UCSD-AML1 (cell line): Measurements from ENCODE around the gene ITPKC.
"Not testable (repeated sequence)": the region's sequence is repeated elsewhere in the genome, so short reads cannot be mapped to it uniquely, and the experiment has no call there.

ENCODE experiments used
- DNase-seq: peaks from one replicate; lab custom pipeline; 2025; ENCODE audit not compliant: unreplicated experiment; lab: John Stamatoyannopoulos, UW

Gene ITPKC

DNA sequence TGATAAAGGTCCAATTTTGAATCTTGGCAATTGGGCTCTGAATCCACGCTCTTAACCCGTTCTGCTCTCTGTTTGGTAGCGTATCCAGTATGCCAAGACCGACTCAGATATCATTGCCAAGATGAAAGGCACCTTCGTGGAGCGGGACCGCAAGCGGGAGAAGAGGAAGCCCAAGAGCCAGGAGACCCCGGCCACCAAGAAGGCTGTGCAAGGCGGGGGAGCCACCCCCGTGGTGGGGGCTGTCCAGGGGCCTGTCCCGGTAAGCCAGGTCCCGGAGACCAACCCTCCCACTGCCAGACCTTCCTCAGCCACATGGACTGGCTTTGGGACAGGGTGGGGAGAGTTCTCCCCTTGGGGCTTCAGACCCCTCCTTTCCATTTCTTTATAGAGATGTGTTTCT, 42.4 kb downstream of the ITPKC start:
- DNase-seq = no peak

DNA sequence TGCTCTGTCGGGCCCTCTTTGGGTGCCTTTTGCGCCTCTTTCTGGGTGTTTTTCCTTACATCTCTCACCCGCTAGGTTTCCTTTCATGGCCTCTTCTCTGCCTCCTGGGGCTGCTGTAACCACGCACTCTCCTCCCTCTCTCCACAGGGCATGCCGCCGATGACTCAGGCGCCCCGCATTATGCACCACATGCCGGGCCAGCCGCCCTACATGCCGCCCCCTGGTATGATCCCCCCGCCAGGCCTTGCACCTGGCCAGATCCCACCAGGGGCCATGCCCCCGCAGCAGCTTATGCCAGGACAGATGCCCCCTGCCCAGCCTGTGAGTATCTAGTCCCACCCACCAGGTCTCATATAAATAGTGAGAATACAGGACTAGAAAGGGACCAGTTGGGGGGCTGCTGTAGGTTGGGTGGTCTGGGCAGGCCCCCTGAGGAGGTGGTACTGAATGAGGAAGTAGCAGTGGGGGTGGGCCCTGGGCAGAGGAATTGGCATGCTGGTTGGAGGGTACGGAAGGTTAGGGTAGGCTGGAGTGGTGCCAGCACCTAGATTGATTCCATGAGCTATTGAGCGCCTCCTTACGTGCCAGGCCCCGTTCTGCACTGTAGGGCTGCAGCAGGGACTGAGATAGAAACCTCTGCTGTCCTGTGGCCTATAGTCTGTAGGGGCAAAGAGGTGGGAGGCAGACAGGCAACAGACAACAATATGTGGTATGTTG, 46.0 kb downstream of the ITPKC start:
- no peak for DNase-seq

DNA sequence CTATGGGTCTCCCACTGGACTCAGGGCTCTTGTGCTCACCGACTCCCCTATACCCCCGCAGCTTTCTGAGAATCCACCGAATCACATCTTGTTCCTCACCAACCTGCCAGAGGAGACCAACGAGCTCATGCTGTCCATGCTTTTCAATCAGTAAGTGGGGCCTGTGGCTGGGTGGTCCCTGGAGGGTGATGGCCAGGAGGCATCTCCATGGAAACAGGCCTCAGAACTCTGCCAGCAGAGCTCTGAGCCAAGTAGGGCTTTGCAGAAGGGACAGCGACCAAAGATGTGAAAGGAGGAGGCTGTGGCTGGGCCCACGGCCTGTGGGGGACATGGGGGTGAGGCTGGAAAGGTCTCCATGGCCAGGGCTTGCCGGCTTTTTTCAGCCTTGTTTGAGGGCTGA, 46.6 kb downstream of the ITPKC start:
- no peak for DNase-seq

DNA sequence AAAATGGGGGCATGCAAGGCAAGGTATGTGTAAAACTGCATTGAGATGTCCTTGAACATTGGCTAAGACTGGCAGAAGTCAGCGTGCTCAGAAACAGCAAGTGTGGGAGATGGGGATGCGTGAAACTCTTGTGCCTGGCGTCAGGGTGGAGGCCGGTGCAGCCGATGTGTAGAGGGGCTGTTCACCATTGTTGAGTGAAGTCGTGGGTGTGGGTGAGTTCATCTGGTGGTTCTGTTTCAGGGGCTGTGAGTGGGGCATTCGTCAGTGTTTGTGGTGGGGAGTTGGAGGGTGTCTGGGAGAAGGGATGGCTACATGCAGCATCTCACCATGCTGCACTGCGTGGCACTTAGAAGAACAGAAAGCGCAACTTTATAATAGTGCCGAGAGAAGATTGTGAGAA, 47.1 kb downstream of the ITPKC start:
- no peak for DNase-seq

DNA sequence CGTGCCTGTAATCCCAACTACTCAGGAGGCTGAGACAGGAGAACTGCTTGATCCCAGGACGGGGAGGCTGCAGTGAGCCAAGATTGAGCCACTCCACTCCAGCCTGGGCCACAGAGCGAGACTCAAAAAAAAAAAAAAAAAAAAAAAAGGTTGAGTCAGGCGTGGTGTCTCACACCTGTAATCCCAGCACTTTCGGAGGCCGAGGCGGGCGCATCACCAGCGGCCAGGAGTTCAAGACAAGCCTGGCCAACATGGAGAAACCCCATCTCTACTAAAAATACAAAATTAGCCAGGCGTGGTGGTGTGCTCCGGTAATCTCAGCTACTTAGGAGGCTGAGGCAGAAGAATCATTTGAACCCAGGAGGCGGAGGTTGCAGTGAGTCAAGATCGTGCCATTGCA, 49.5 kb downstream of the ITPKC start:
- not testable (repeated sequence) for DNase-seq

DNA sequence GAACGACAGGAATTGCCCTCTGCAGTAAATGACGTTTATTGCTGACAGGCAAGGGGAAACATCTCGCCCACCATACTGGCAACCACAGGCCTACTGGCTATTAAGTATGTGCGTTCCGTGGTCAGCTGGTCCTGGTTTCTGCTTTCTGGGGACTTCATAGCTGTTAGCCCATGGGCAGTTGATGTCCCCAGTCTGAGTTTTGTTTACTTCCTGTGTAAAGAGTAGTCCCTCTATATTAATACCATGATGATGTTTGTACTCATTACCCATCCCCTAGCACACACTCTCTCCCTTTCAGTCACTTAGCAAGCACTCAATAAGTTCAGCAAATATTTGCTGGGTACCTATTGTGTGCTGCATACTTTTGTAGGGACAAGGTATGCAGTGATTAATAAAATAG, 52.0 kb downstream of the ITPKC start:
- DNase-seq = no peak

DNA sequence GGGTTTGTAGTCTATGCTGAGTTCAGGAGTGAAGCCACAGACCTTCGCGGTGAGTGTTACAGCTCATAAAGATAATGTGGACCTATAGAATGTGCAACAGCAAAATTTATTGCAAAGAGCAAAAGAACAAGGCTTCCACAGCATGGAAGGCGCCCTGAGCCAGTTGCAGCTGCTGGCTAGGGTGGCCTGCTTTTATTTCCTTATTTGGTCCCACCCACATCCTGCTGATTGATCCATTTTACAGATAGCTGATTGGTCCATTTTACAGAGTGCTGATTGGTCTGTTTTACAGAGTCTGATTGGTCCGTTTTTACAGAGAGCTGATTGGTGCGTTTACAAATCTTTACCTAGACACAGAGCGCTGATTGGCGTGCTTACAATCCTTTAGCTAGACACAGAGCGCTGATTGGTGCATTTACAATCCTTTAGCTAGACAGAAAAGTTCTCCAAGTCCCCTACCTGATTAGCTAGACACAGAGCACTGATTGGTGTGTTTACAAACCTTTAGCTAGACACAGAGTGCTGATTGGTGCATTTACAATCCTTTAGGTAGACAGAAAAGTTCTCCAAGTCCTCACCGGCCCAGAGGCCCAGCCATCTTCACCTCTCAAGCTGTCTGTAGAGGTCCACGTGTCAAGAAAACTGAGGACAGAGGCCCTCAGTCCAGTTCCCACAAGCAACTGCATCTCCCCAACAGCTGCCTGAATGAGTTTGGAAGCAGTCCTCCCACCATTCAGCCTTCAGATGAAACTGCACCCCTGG, 54.4 kb downstream of the ITPKC start:
- DNase-seq = not testable (repeated sequence)

DNA sequence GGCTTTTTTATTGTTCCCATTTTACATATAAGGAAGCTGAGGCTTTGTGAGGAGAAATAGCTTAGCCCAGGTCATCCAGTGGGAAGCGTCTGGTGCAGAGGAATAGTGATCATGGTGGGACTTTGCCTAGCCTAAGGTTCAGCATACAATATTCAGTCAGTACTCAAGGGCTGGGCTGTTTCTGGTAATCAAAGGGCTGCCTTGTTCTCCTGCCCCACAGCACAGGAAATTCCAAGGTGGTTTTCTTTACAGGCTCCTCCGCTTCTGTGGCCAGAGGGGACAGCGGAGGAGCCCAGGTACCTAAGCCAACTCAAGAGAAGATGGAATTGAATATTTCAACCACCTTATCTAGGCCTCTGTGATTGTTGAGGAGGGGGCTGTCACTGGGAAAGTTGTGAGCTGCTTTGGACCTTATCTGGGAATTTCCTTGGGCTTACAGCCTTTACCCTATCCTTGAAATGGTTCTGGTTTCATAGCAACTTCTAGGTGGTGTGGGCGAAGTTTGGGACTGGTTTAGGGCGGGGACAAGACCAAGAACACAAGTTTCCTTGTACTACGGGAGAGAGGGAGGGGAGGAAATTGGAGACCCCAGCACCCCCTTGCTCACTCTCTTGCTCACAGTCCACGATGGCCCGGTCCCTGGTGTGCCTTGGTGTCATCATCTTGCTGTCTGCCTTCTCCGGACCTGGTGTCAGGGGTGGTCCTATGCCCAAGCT, 58.2 kb downstream of the ITPKC start, which contains the start of gene MIA:
MIA (plus strand) TSS at position 606 of the 716 bp plus-strand sequence; CDS start at position 628, 22 bp downstream.
- no peak for DNase-seq

DNA sequence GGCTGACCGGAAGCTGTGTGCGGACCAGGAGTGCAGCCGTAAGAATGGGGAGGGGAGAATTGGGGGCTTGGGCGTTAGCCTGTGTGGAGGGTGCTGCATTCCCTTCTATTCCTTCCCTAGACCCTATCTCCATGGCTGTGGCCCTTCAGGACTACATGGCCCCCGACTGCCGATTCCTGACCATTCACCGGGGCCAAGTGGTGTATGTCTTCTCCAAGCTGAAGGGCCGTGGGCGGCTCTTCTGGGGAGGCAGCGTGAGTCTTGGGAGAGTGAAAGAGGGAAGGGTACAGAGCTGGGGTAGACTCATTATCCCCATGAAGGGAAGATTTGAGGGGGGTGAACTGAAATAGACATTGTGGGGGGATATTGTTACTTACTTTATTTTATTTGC, 58.7 kb downstream of the ITPKC start:
- DNase-seq = no peak

DNA sequence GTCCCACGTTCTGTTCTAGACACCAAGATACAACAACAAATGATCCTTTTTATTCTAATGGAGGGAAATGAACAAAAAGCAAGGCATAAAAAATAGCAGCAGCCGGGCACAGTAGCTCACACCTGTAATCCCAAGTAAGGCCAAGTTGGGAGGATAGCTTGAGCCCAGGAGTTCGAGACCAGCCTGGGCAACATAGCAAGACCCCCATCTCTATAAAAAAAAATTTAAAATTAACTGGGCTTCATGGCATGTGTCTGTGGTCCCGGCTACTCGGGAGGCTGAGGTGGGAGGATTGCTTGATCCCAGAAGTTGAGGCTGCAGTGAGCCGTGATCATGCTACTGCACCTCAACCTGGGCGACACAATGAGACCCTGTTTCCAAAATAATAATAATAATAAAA, 59.5 kb downstream of the ITPKC start:
- no peak for DNase-seq

DNA sequence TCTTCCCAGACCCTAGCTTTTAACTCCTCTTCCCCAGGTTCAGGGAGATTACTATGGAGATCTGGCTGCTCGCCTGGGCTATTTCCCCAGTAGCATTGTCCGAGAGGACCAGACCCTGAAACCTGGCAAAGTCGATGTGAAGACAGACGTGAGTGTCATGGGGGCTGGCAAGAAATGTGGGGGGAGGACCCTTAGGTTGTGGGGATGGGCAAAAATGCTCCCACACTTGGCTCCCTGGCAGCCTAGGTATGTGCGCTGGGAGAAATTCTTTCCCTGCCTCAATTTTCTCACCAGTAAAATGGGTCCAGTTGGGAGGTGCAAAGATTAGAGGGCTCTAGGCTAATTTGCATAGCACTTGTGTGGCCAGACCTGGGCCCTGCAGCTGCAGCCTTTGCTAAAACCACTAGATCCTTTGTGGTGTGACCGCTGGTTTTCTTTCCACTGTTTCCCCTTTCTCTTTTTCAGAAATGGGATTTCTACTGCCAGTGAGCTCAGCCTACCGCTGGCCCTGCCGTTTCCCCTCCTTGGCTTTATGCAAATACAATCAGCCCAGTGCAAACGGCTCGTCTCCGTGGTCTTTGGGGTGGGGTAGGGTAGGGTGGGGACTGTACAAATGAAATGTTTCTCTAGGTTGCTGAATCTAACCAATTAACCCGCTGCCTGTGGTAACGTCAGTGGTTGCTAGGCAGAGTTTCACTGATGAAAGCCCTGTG, 60.2 kb downstream of the ITPKC start:
- DNase-seq = peak; percentile 90

DNA sequence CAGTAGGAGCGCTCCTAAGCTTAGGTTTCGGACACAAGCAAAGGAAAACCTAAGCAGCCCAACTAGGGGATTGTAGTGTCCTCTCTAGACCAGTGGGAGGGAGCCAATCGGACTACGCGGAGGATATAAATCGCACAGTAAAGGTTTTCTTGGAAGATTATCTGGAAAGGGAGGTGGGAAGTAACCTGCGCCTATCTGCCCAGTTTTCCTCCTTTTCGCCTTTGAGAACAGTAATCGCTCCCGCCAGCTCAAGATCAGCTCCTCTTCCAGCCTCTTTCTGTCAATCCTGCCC, 60.7 kb downstream of the ITPKC start:
- DNase-seq = no peak

DNA sequence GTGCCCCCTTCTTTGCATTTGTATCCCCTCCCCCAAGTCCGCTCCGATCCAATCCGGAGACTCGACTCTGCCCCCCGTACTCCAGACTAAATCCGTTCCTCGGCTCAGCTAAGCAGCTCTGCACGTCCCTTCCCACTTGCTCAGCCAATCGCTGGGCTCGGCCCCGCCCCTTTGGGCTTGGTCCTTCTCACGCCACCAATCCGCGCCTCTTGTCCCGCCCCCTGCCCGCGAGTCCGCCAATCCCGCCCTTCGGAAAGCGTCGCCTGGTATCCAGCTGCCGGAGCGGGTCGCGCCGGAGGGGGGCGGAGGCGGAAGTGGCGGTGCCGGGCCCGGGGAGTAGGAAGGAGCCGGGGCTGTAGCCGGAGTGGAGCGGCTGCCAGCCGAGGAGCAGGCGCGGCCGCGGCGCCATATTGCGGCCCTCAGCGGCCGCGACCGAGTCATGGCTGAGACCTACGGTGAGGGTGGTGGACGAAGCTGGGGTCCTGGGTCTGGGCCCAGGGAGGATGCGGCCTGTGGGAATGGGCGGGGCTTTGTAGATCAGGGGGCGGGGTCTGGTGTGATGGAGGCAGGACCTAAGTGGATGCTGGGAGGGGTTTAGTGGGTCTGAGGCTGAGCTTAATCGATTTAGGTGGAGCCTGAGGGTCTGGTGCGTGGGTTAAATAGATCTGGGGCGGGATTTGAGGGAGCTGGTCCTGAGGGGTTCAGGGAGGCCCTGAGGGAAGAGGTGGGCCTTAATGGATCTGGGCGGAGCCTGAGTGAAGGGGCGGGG, 61.2 kb downstream of the ITPKC start, which contains the start of gene RAB4B:
RAB4B (plus strand) TSS at position 311 of the 769 bp plus-strand sequence; CDS start at position 440, 129 bp downstream.
- DNase-seq = peak; percentile 100

DNA sequence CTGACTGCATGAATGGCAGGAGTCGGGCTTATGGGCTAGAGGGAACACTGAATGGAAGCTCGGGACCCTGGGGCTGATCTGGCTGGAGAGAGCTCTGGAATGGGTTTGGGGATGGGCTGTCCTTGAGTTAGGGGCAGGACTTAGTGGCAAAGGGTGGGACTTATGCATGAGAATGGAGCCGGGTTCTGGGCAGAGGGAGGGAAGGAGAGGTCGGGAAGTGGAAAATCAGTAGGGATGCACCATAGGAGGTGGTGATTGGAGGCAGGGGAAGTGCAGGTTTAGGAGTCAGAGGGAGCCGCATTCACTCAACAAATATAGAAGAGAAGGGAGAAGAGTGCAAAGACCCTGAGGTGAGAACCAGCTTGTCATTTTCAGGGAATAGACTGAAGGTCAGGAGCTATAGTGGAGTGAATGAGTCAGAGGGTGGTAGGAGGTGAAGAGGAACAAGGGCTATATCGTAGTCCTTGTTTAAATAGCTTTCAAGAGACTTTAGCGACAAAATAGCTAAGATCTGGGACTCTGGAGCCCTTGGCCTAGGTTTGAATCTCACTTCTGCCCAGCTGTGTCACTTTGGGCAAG, 61.9 kb downstream of the ITPKC start:
- no peak for DNase-seq

DNA sequence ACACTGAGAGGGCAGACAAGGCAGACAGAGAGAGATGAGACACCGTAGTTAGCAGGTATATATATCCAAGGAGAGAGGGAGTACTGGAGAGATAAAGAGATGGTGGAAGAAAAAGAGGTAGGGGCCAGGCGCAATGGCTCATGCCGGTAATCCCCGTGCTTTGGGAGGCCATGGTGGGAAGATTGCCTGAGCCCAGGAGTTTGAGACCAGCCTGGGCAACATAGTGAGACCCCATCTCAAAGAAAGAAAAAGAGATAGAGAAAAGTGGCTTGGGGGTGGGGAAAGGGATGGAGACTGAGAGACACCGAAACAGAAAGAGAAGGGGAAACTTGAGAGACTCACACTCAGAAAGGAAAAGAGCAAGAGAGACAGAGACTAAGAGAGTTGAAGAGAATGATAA, 63.7 kb downstream of the ITPKC start:
- no peak for DNase-seq

DNA sequence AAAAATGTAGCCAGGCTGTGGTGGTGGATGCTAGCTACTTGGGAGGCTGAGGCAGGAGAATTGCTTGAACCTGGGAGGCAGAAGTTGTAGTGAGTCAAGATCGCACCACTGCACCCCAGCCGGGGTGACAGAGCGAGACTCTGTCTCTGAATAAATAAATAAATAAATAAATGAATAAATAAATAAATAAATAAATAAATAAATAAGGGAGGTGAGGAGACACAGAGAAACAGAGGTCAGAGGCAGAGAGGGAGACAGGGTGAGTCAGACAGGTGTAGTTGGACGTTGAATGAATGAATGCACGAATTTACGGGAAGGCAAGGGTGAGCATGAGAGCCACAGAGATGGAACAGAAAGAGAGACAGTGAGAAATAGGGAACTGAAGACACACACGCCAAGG, 64.2 kb downstream of the ITPKC start:
- no peak for DNase-seq

DNA sequence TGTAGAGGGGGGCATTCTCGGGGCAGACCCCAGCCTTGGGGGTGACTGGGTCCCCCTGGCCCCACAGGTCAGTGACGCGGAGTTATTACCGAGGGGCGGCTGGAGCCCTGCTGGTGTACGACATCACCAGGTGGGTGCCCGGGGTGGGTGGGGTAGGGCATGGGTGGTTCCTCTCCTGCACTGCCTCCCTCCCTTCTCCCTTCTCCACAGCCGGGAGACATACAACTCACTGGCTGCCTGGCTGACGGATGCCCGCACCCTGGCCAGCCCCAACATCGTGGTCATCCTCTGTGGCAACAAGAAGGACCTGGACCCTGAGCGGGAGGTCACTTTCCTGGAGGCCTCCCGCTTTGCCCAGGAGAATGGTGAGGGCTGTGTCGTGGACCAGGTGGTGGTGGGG, 66.8 kb downstream of the ITPKC start:
- no peak for DNase-seq

DNA sequence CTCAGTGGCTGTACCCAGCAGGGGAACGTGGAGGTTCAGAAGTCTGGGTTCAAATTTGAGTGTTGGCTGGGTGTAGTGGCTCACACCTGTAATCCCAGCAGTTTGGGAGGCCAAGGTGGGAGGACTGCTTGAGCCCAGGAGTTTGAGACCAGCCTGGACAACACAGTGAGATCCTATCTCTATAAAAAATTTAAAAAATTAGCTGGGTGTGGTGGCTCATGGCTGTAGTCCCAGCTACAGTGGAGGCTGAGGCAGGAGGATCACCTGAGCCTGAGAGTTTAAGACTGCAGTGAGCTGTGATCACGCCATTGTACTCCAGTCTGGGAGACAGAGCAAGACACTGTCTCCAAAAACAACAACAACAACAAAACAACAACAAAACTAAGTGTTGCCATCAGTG, 67.2 kb downstream of the ITPKC start:
- not testable (repeated sequence) for DNase-seq

DNA sequence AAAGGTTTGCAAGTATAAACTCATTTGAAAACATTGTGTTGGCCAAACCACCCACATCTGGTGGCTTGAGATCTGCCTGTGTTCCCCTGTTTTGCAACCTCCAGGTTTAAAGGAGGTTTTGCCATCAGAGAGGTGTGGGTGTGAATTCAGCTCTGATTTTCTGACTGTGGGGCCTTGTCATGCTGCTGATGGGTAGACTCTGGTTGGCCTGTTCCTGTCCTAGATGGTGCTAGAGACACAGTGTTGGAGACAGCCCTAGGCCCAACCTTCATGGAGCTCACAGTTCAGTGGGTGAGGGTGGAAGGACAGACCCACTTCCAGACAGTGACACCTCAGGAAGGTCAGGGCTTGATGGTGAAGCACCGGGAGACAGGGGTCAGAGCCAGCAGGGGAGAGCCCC, 68.6 kb downstream of the ITPKC start:
- no peak for DNase-seq
